Rectal smooth muscle tissue (tissue), 1 donor: ENCODE data around the gene ACSS2.
"Not testable (repeated sequence)": the region's sequence is repeated elsewhere in the genome, so short reads cannot be mapped to it uniquely, and the experiment has no call there.

Source experiments
- H3K27ac ChIP-seq: one replicate; pipeline ENCODE4 v1.7.0; 2013; ENCODE audit warnings: low read depth, low read length, inconsistent platforms
- H3K27me3 ChIP-seq: one replicate; pipeline ENCODE4 v1.7.0; 2013; ENCODE audit warnings: low read length; ENCODE audit not compliant: control insufficient read depth, insufficient read depth
- H3K36me3 ChIP-seq: one replicate; pipeline ENCODE4 v1.7.0; 2013; ENCODE audit warnings: low read length; ENCODE audit not compliant: control insufficient read depth, insufficient read depth
- H3K4me1 ChIP-seq: one replicate; pipeline ENCODE4 v1.7.0; 2013; ENCODE audit warnings: low read length; ENCODE audit not compliant: control insufficient read depth, insufficient read depth
- H3K4me3 ChIP-seq: one replicate; pipeline ENCODE4 v1.7.0; 2013; ENCODE audit warnings: low read length
- H3K9ac ChIP-seq: one replicate; pipeline ENCODE4 v1.7.0; 2013; ENCODE audit warnings: low read length

ACSS2 gene

GRCh38 chr20:34898129-34898528 is 21.7 kb downstream of the ACSS2 start:
- H3K27me3 ChIP-seq, H3K4me3 ChIP-seq, H3K27ac ChIP-seq, H3K9ac ChIP-seq, H3K4me1 ChIP-seq, H3K36me3 ChIP-seq: not testable (repeated sequence)

DNA sequence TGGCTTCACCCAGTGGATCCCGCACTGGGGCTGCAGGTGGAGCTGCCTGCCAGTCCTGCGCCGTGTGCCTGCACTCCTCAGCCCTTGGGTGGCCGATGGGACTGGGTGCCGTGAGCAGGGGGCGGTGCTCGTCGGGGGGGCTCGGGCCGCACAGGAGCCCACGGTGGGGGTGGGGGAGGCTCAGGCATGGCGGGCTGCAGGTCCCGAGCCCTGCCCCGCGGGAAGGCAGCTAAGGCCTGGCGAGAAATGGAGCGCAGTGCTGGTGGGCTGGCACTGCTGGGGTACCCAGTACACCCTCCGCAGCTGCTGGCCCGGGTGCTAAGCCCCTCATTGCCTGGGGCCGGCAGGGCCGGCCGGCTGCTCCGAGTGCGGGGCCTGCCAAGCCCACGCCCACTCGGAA is 22.3 kb downstream of the ACSS2 start:
- H3K9ac ChIP-seq, H3K36me3 ChIP-seq, H3K27ac ChIP-seq, H3K4me1 ChIP-seq, H3K4me3 ChIP-seq, H3K27me3 ChIP-seq: not testable (repeated sequence)

DNA sequence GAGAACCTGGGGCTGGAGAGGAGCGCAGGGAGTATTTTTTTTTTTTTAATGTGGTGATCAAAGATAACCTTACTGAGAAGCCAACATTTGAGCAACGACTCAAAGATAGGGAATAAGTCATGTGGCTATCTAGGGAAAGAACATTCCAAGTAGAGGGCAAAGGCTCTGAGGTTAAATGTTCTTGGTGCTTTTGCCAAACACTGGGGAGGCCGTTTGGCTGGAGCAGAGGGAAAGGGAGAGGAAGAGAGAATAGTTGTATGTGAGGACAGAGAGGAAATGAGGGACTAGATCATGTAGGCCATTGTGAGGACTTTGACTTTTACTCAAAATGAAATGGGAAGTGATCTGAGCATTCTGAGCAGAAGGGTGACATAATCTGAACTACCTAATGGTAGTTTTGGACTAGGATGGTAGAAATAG is 27.8 kb downstream of the ACSS2 start:
- Histone ChIP-seq H3K27ac (no peak overlapping the region), H3K4me3 (no peak overlapping the region), H3K9ac (no peak overlapping the region), H3K4me1 (peaks cover 5% of the 10 kb centered on the region), H3K36me3 (no peaks in the 10 kb centered on the region), H3K27me3 (no peaks in the 10 kb centered on the region)

DNA sequence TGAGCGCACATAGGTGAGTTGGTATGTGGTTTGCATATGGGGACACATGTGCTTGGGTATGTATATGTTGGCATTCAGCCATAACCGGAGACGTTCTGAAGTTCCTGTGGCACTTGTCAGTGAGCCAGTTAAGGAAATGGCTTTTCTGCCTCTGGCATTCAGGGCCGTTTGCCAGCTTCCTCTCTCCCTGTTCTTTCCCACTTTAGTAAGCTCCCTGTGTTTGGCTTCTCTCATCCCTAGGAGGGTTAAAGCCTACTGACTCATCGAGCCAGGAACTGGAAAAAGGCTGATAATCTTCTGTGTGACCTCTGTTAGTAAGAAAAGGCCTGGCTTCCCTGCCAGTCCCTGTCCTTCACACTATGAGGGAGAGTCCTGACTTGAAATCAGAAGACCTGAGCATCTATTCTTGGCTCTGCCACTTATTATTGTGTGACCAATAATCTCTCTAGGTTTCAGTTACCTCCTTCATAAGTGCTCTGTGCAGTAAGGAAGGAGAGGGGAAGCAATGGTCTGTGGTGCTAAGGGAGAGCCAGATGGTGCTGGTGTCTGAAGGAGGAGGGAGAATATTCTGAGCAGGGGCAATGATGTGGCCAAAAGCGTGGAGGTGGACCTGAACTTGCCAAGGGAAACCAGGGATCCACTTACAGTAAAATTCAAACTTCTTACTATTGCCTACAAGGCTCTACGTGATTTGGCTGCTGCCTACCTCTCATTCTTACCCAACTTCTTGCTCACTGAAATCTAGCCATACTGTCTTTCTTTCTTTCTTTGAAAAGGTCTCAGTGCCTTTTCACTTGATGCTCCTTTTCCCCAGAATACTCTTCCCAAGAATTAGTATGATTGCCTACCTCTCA is 31.4 kb downstream of the ACSS2 start:
- Histone ChIP-seq H3K4me3 (no peak overlapping the region), H3K27me3 (no peaks in the 10 kb centered on the region), H3K27ac (peak overlapping the region; percentile 15), H3K4me1 (peaks cover 5% of the 10 kb centered on the region), H3K36me3 (no peaks in the 10 kb centered on the region), H3K9ac (no peak overlapping the region)

- H3K27me3 ChIP-seq, result no peaks in the 10 kb centered on the region
- H3K4me3 ChIP-seq, result no peak overlapping the region
- no peaks in the 10 kb centered on the region for H3K4me1 ChIP-seq
- peaks cover 19% of the 10 kb centered on the region for H3K36me3 ChIP-seq
- no peak overlapping the region for H3K27ac ChIP-seq
- no peak overlapping the region for H3K9ac ChIP-seq
These were observed 38.7 kb downstream of the ACSS2 start for GRCh38 chr20:34915131-34915530.

GRCh38 chr20:34915749-34916455 is 39.5 kb downstream of the ACSS2 start:
- Histone ChIP-seq H3K27ac (no peak overlapping the region), H3K4me1 (no peaks in the 10 kb centered on the region), H3K36me3 (peaks cover 25% of the 10 kb centered on the region), H3K27me3 (no peaks in the 10 kb centered on the region), H3K4me3 (no peak overlapping the region), H3K9ac (no peak overlapping the region)

DNA sequence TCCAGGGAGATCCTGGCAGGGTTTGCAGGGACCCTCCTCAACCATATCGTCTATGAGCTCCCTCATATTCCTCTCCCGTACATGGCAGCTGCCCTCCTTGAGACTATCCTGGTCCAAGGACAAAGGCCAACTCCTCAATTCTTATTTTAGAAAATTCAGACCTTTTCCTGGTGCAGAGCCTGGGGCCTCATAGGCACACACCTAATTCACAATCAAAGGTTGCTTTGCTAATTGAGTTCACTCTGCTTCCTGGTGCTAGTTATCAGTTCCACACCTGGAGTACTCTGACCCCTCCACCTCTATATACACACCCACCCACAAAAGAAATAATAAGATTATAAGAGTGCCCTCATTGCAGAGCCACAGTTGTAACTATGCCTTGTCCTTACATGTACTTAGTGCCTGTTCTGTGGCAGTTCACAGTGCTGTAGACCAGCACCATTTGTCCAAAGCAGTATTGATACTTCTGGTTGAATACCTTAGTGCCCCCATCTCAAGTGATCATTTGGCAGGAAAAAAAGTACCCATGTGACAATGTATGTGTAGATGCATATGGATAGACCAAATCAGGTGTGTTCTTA is 40.5 kb downstream of the ACSS2 start:
- peaks cover 31% of the 10 kb centered on the region for H3K36me3 ChIP-seq
- H3K27me3 ChIP-seq, result no peaks in the 10 kb centered on the region
- H3K4me3 ChIP-seq, result no peak overlapping the region
- H3K9ac ChIP-seq, result no peak overlapping the region
- H3K27ac ChIP-seq, result no peak overlapping the region
- H3K4me1 ChIP-seq, result no peaks in the 10 kb centered on the region

DNA sequence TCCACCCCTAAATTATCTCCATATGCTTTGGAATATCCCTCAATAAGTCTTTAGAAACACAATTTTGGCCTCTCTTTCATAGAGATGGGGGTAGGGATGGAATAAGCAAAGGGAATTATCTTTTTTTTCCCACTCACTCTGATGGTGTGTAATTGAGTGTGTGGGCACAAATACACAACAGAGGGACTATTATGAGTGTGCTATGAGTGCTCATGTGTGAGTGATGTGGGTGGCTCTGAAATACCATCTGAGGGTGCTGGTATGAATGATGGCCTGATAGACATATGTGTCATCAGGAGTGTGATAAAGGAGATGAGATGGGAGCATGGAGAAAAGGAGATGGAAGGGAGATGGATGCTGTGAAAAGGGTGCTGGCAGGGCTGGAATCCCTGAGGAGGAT is 43.6 kb downstream of the ACSS2 start:
- Histone ChIP-seq H3K4me3 (no peak overlapping the region), H3K4me1 (no peaks in the 10 kb centered on the region), H3K27me3 (no peaks in the 10 kb centered on the region), H3K27ac (no peak overlapping the region), H3K36me3 (peaks cover 27% of the 10 kb centered on the region), H3K9ac (no peak overlapping the region)

- Histone ChIP-seq H3K4me3 (no peak overlapping the region), H3K36me3 (peaks cover 39% of the 10 kb centered on the region), H3K27me3 (no peaks in the 10 kb centered on the region), H3K27ac (no peak overlapping the region), H3K9ac (no peak overlapping the region), H3K4me1 (no peaks in the 10 kb centered on the region)
These were observed 45.0 kb downstream of the ACSS2 start for GRCh38 chr20:34921436-34921835.

GRCh38 chr20:34922654-34923381 is 46.4 kb downstream of the ACSS2 start:
- H3K27ac ChIP-seq, result no peak overlapping the region
- H3K4me3 ChIP-seq, result no peak overlapping the region
- H3K36me3 ChIP-seq, result peaks cover 47% of the 10 kb centered on the region
- no peaks in the 10 kb centered on the region for H3K4me1 ChIP-seq
- no peaks in the 10 kb centered on the region for H3K27me3 ChIP-seq
- H3K9ac ChIP-seq, result no peak overlapping the region

GRCh38 chr20:34923414-34923813 is 47.0 kb downstream of the ACSS2 start:
- Histone ChIP-seq H3K4me1 (no peaks in the 10 kb centered on the region), H3K4me3 (no peak overlapping the region), H3K36me3 (peaks cover 49% of the 10 kb centered on the region), H3K27me3 (no peaks in the 10 kb centered on the region), H3K27ac (no peak overlapping the region), H3K9ac (no peak overlapping the region)

DNA sequence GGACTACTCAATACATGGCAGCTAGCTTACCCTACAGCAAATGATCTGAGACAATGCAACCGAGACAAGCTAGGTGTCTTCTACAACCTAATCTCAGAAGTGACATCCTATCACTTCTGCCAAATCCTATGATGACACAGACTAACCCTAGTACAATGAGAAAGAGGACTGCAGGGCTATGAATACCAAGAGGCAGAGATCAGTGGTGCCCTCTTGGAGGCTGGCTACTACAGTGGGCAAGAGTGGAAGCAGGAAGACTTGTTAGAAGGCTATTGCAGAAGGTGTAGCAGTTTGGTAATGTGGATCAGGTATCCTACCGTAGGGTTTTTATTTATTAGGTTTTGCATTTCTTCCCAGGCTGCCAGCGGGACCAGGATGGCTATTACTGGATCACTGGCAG is 48.9 kb downstream of the ACSS2 start:
- no peak overlapping the region for H3K27ac ChIP-seq
- H3K36me3 ChIP-seq, result peaks cover 46% of the 10 kb centered on the region
- no peak overlapping the region for H3K9ac ChIP-seq
- no peaks in the 10 kb centered on the region for H3K27me3 ChIP-seq
- H3K4me1 ChIP-seq, result no peaks in the 10 kb centered on the region
- no peak overlapping the region for H3K4me3 ChIP-seq
